ENCODE results near the gene NELL2.

The NELL2 gene

DNA sequence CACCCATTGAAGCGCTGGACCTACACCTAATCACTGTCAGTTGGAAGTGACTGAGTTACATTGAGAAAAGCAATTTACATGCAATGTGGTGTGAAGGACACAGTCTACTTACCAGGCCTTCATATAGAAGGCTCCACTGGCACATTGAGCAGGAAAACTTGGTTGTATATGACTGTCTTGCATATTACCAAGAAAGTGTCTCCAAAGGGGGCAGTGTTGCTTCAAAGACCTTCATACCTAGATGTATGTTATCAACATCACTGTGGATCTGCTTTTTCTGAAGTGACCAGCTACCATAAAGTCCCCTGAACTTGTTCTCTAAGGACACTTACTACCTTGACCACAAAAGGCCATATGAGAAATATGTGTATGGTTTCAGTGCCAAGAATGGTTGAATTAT, 64.1 kb downstream of the NELL2 start:
- H3K4me3 ChIP-seq (ENCODE audit: low read depth, low read length): no peak overlapping the region
- TF ChIP-seq, protein P1, sequence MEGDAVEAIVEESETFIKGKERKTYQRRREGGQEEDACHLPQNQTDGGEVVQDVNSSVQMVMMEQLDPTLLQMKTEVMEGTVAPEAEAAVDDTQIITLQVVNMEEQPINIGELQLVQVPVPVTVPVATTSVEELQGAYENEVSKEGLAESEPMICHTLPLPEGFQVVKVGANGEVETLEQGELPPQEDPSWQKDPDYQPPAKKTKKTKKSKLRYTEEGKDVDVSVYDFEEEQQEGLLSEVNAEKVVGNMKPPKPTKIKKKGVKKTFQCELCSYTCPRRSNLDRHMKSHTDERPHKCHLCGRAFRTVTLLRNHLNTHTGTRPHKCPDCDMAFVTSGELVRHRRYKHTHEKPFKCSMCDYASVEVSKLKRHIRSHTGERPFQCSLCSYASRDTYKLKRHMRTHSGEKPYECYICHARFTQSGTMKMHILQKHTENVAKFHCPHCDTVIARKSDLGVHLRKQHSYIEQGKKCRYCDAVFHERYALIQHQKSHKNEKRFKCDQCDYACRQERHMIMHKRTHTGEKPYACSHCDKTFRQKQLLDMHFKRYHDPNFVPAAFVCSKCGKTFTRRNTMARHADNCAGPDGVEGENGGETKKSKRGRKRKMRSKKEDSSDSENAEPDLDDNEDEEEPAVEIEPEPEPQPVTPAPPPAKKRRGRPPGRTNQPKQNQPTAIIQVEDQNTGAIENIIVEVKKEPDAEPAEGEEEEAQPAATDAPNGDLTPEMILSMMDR (IDR thresholded peaks at IDR 0.05; ENCODE audit: low read depth, low read length): no peak

DNA sequence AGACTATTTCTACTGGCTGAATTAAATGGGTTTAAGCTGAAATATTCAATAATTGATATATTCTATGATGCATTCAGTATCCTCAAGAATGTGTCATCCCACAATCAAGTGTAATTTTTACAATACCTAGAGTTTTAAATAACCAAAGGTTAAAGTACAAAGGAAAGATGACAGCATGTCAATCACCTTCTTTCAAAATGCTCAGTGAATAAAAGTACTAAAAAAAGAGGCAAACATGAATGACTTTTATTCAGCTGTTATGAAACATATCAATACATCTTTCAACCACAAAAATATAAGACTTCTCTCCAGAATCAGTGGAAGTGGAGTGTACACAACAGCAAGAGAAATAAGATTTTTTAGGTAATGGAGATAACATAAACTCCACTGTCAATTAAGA, 72.0 kb downstream of the NELL2 start:
- no peak overlapping the region for H3K4me3 ChIP-seq (ENCODE audit: low read depth, low read length)
- TF ChIP-seq, protein P1 (IDR thresholded peaks at IDR 0.05; ENCODE audit: low read depth, low read length): no peak

DNA sequence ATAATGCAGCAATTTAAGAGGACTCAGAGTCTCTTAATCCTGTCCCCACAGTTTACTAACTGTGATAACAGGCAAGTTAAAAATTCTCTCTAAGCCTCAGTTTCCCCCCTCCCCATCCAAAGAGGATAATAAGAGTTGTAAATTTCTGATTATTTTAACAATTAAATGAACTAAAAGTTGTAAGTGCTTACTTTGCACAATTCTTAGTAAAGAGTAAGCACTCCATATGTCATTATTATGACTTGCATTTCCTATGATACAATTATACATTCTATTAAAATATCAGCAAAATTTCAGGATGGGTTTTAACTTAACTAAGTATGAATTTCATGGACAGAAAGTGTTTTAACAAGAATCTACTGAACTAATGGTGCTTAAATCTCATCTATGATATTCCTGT, 80.1 kb downstream of the NELL2 start:
- no peak overlapping the region for H3K4me3 ChIP-seq (ENCODE audit: low read depth, low read length)
- TF ChIP-seq, protein P1 (IDR thresholded peaks at IDR 0.05; ENCODE audit: low read depth, low read length): no peak

- TF ChIP-seq, protein P1 (IDR thresholded peaks at IDR 0.05; ENCODE audit: low read depth, low read length): no peak
- H3K4me3 ChIP-seq (ENCODE audit: low read depth, low read length): no peak overlapping the region
These were observed 87.4 kb downstream of the NELL2 start for GRCh38 chr12:44788731-44789130.

GRCh38 chr12:44780221-44780790, 95.8 kb downstream of the NELL2 start:
- TF ChIP-seq, protein P1 (IDR thresholded peaks at IDR 0.05; ENCODE audit: low read depth, low read length): no peak
- no peak overlapping the region for H3K4me3 ChIP-seq (ENCODE audit: low read depth, low read length)

DNA sequence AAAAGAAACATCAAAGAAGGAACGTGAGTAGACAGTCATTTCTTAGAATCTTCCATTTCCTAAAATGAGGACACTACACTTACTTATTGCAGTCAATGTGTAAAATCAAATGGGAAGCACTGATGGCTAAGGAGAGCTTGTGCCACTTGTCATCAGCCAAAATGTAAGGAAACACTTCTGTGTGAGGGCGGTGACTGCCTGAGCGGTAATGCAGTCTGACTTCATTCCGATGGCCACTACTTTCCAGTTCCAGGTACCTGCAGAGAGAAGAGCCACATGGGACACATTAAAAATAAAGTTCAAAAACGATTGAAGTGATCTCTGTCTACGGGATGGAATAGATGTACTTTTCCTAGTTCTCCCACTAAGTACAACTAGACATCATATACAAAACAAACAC, 96.3 kb downstream of the NELL2 start:
- no peak overlapping the region for H3K4me3 ChIP-seq (ENCODE audit: low read depth, low read length)
- TF ChIP-seq, protein P1 (IDR thresholded peaks at IDR 0.05; ENCODE audit: low read depth, low read length): no peak

GRCh38 chr12:44778863-44779262, 97.3 kb downstream of the NELL2 start:
- no peak overlapping the region for H3K4me3 ChIP-seq (ENCODE audit: low read depth, low read length)
- TF ChIP-seq, protein P1 (IDR thresholded peaks at IDR 0.05; ENCODE audit: low read depth, low read length): no peak
